Adipocyte (in vitro differentiated cells): ENCODE measurements around the gene USP25.

Experiments used
- DNase-seq: peaks from one replicate; pipeline ENCODE4 v3.0.0-alpha.2; 2015; ENCODE audit warnings: low read depth
- H3K27me3 ChIP-seq: replicated peaks from 2 replicates; pipeline ENCODE4 v1.7.0; 2013; ENCODE audit warnings: mild to moderate bottlenecking, low read length, moderate library complexity; ENCODE audit not compliant: control insufficient read depth, insufficient read depth
- H3K36me3 ChIP-seq: 2 replicates; pipeline ENCODE4 v1.7.0; 2013; ENCODE audit warnings: low read length, mild to moderate bottlenecking, moderate library complexity; ENCODE audit not compliant: control insufficient read depth, insufficient read depth, severe bottlenecking
- H3K4me1 ChIP-seq: 2 replicates; pipeline ENCODE4 v1.7.0; 2013; ENCODE audit warnings: mild to moderate bottlenecking, low read length, moderate library complexity; ENCODE audit not compliant: control insufficient read depth, insufficient read depth
- H3K4me3 ChIP-seq: 2 replicates; pipeline ENCODE4 v1.7.0; 2013; ENCODE audit warnings: mild to moderate bottlenecking, low read length, moderate library complexity
- H3K9ac ChIP-seq: 2 replicates; pipeline ENCODE4 v1.7.0; 2013; ENCODE audit warnings: mild to moderate bottlenecking, low read length, moderate library complexity
- H3K9me3 ChIP-seq: 2 replicates; pipeline ENCODE4 v1.7.0; 2013; ENCODE audit warnings: mild to moderate bottlenecking, low read length, moderate library complexity; ENCODE audit not compliant: control insufficient read depth

Gene USP25

GRCh38 chr21:15703932-15704331 is 25.9 kb upstream of the USP25 start:
- DNase-seq = no peak
- Histone ChIP-seq H3K36me3 (no peaks in the 10 kb centered on the region), H3K4me3 (no peak overlapping the region), H3K27me3 (peaks cover 13% of the 10 kb centered on the region), H3K9ac (no peak overlapping the region), H3K9me3 (peaks cover 19% of the 10 kb centered on the region), H3K4me1 (peaks cover 5% of the 10 kb centered on the region)

DNA sequence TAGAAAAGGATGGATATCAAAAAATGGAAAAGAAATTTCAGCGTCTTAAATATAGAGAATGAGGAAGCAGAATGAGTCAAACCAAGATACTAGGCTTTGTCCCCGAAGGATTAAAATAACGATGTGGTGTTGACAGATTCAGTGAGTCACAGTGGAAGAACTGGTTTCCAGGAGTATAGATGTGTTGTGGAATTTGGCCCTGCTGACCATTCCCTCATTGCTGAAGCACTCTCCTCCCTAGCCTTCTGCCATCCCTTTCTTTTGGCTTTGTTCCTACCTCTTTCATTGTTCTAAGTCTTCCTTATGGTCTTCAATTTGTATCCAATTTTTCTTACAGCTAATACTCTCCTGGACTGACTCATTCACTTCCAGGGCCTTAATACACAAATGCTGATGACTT is 23.1 kb upstream of the USP25 start:
- no peak overlapping the region for H3K9ac ChIP-seq
- H3K4me3 ChIP-seq = no peak overlapping the region
- H3K9me3 ChIP-seq = peaks cover 19% of the 10 kb centered on the region
- peak; percentile 74 for DNase-seq
- no peaks in the 10 kb centered on the region for H3K36me3 ChIP-seq
- peaks cover 26% of the 10 kb centered on the region for H3K27me3 ChIP-seq
- peaks cover 5% of the 10 kb centered on the region for H3K4me1 ChIP-seq

DNA sequence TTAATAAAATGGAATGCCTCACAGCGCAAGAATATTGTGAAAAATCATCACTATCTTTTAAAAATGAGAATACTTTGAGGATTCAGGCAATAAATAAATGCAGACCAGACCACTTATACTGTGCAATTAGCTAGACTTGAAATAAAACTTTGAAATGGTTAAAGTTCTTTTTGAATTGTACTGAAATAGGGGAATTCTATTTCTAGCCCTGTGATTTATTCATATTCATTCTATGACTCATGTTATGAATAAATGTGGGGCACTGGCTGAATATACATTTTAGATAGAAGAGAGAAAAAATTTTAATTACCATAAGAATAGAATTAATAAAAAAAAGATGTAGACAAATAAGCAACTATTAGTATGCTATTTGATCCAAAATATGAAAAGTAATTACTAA is 16.4 kb upstream of the USP25 start:
- Histone ChIP-seq H3K9ac (no peak overlapping the region), H3K4me3 (no peak overlapping the region), H3K9me3 (no peaks in the 10 kb centered on the region), H3K4me1 (peaks cover 7% of the 10 kb centered on the region), H3K36me3 (no peaks in the 10 kb centered on the region), H3K27me3 (peaks cover 16% of the 10 kb centered on the region)
- peak; percentile 28 for DNase-seq

DNA sequence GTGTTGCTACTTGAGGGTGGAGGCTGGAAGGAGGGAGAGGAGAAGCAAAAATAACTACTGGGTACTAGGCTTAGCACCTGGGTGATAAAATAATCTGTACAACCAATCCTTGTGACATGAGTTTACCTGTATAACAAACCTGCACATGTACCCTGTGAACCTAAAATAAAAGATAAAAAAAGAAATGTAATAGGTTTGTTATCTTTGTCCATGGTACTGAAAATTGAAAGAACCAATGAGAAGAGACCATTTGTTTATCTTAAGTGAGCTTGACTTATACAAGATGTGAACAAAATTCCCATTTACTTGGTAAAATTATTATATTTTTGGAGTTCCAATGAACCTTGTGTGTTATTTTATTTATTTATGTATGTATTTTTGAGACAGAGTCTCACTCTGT is 11.1 kb upstream of the USP25 start:
- no peaks in the 10 kb centered on the region for H3K9me3 ChIP-seq
- H3K36me3 ChIP-seq = no peaks in the 10 kb centered on the region
- no peak overlapping the region for H3K4me3 ChIP-seq
- no peak overlapping the region for H3K9ac ChIP-seq
- no peaks in the 10 kb centered on the region for H3K27me3 ChIP-seq
- H3K4me1 ChIP-seq = peaks cover under 1% of the 10 kb centered on the region
- no peak for DNase-seq

DNA sequence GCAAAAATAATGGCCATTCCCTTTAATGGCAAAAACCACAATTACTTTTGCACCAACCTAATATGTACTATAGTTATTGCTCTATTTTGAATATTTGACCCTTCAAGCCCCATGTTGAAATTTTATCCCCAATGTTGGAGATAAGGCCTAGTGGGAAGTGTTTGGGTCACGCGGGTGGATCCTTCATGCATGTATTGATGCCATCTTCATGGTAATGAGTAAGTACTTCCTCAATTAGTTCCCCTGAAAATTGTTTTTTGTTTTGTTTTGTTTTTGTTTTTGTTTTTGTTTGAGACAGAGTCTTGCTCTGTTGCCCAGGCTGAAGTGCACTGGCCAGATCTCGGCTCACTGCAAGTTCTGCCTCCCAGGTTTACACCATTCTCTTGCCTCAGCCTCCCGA is 9.8 kb upstream of the USP25 start:
- no peaks in the 10 kb centered on the region for H3K36me3 ChIP-seq
- H3K9me3 ChIP-seq = no peaks in the 10 kb centered on the region
- no peak overlapping the region for H3K9ac ChIP-seq
- no peak overlapping the region for H3K4me3 ChIP-seq
- H3K27me3 ChIP-seq = no peaks in the 10 kb centered on the region
- DNase-seq = no peak
- H3K4me1 ChIP-seq = no peaks in the 10 kb centered on the region

DNA sequence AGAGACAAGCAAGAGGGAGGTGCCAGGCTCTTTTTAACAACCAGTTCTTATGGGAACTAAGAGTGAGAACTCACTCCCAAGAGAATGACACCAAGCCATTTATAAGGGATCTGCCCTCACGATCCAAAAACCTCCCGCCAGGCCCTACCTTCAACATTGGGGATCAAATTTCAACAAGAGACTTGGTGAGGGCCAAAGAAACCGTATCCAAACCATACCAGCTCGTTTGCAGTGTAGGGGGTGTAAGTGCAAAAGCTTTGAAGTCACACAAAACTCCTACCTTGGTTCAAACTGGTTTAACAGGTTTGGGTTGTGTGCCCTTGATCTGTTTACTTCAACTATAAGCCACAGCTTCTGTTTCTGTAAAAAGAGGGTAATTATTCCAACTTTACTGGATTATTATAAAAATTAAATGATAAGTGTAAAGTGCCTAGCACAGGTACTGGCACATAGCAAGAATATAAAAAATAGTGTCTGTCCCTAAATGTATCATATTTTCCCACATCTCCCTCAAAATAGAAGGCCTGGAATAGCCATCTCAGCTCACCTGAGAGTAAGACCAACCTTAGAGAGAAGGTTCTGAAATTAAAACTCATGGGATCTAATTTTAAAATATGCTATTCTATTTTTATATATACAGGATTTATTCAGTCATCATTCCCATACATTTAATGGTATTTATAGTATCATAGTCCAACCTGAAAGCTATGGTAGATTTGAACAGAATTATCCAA is 7.0 kb upstream of the USP25 start:
- no peak overlapping the region for H3K4me3 ChIP-seq
- H3K27me3 ChIP-seq = no peaks in the 10 kb centered on the region
- no peak overlapping the region for H3K9ac ChIP-seq
- H3K4me1 ChIP-seq = no peaks in the 10 kb centered on the region
- no peaks in the 10 kb centered on the region for H3K9me3 ChIP-seq
- H3K36me3 ChIP-seq = no peaks in the 10 kb centered on the region
- DNase-seq = no peak

DNA sequence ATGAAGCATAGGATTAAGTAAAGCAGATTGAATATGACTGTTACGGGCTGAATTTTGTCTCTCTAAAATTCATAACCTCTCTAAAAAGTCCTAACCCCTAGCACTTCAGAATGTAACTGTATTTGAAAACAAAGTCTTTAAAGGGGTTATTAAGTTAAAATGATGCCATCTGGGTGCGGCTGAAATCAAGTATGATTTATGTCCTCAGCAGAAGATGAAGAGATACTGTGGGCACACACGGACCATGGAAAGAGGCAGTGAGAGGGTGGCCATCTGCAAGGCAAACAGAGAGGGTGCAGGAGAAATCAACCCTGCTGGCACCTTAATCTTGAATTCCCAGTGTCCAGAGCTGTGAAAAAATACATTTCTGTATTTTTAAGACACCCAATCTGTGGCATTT is 3.8 kb upstream of the USP25 start:
- Histone ChIP-seq H3K4me3 (no peak overlapping the region), H3K9ac (no peak overlapping the region), H3K9me3 (no peaks in the 10 kb centered on the region), H3K4me1 (peaks cover 3% of the 10 kb centered on the region), H3K36me3 (no peaks in the 10 kb centered on the region), H3K27me3 (no peaks in the 10 kb centered on the region)
- DNase-seq = no peak

GRCh38 chr21:15728046-15728445 is 1.7 kb upstream of the USP25 start:
- Histone ChIP-seq H3K9me3 (no peaks in the 10 kb centered on the region), H3K36me3 (no peaks in the 10 kb centered on the region), H3K4me1 (peaks cover 11% of the 10 kb centered on the region), H3K27me3 (no peaks in the 10 kb centered on the region), H3K4me3 (no peak overlapping the region), H3K9ac (no peak overlapping the region)
- no peak for DNase-seq

DNA sequence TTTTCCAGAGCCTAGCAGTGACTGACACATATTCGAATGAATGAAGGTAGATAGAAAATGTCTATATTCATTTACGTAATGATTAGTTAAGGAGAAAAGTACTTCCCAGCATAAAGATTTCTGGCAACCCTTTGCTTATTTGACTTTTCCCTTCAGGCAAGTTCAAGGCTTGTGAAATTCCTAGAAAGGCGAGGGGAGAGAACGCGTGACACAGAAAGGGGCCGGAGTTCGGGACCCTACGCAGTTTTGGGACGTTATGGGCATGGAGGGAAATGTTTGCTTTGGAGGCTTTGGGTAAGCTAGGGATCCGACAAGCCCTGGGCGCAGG is 472 bp upstream of the USP25 start:
- H3K27me3 ChIP-seq = no peaks in the 10 kb centered on the region

GRCh38 chr21:15730484-15731242 is 881 bp downstream of the USP25 start:
- Histone ChIP-seq H3K36me3 (no peaks in the 10 kb centered on the region), H3K4me1 (peaks cover 15% of the 10 kb centered on the region), H3K9me3 (no peaks in the 10 kb centered on the region), H3K27me3 (no peaks in the 10 kb centered on the region), H3K9ac (peak overlapping the region; percentile 97), H3K4me3 (peak overlapping the region; percentile 99)
- DNase-seq = no peak

More for the DNA sequence above, 472 bp upstream of the USP25 start:
- Histone ChIP-seq H3K36me3 (no peaks in the 10 kb centered on the region), H3K4me1 (peaks cover 11% of the 10 kb centered on the region), H3K9me3 (no peaks in the 10 kb centered on the region), H3K4me3 (peak overlapping the region; percentile 83), H3K9ac (peak overlapping the region; percentile 80)
- DNase-seq = no peak

- peak overlapping the region; percentile 97 for H3K9ac ChIP-seq
Measured at GRCh38 chr21:15731243-15731613, 1.4 kb downstream of the USP25 start.

More at GRCh38 chr21:15731243-15731613, 1.4 kb downstream of the USP25 start:
- Histone ChIP-seq H3K4me1 (peaks cover 21% of the 10 kb centered on the region), H3K36me3 (no peaks in the 10 kb centered on the region), H3K27me3 (no peaks in the 10 kb centered on the region), H3K4me3 (peak overlapping the region; percentile 99), H3K9me3 (no peaks in the 10 kb centered on the region)
- peak; percentile 28 for DNase-seq
